ENCODE data around the gene PLSCR2.

Gene PLSCR2

GRCh38 chr3:146476094-146476740 lies 6.9 kb upstream of the PLSCR2 start:
- TF ChIP-seq ZBTB7A (IDR thresholded peaks at IDR 0.05; ENCODE audit: low read depth) (no peak), TAF1 (IDR thresholded peaks at IDR 0.05; ENCODE audit: low read depth) (no peak), YY1 (IDR thresholded peaks at IDR 0.05; ENCODE audit: low read depth) (no peak), TEAD4 (IDR thresholded peaks at IDR 0.05) (no peak), EGR1 (IDR thresholded peaks at IDR 0.05) (no peak), CREB1 (IDR thresholded peaks at IDR 0.05; ENCODE audit: low read depth) (no peak), MAX (IDR thresholded peaks at IDR 0.05) (no peak), REST (IDR thresholded peaks at IDR 0.05; ENCODE audit: low read depth) (no peak), TCF12 (IDR thresholded peaks at IDR 0.05; ENCODE audit: low read depth) (no peak), RAD21 (IDR thresholded peaks at IDR 0.05; ENCODE audit: low read depth) (no peak), CEBPB (IDR thresholded peaks at IDR 0.05) (no peak), NFIC (IDR thresholded peaks at IDR 0.05) (no peak), USF1 (IDR thresholded peaks at IDR 0.05) (no peak), FOXM1 (IDR thresholded peaks at IDR 0.05; ENCODE audit: borderline replicate concordance, low read depth) (no peak)

GRCh38 chr3:146473726-146474125 lies 4.4 kb upstream of the PLSCR2 start:
- TF ChIP-seq EP300 (IDR thresholded peaks at IDR 0.05; ENCODE audit: borderline replicate concordance), result no peak
- no peak for TF ChIP-seq CEBPB (IDR thresholded peaks at IDR 0.05)
- no peak for TF ChIP-seq RAD21 (IDR thresholded peaks at IDR 0.05; ENCODE audit: low read depth)
- no peak for TF ChIP-seq FOXM1 (IDR thresholded peaks at IDR 0.05; ENCODE audit: borderline replicate concordance, low read depth)
- TF ChIP-seq REST (IDR thresholded peaks at IDR 0.05; ENCODE audit: low read depth), result no peak
- no peak for TF ChIP-seq CREB1 (IDR thresholded peaks at IDR 0.05; ENCODE audit: low read depth)
- no peak for TF ChIP-seq YY1 (IDR thresholded peaks at IDR 0.05; ENCODE audit: low read depth)
- TF ChIP-seq MAX (IDR thresholded peaks at IDR 0.05), result no peak
- TF ChIP-seq USF1 (IDR thresholded peaks at IDR 0.05), result no peak
- no peak for TF ChIP-seq TCF12 (IDR thresholded peaks at IDR 0.05; ENCODE audit: low read depth)
- no peak for TF ChIP-seq EGR1 (IDR thresholded peaks at IDR 0.05)
- no peak for TF ChIP-seq ZBTB7A (IDR thresholded peaks at IDR 0.05; ENCODE audit: low read depth)
- TF ChIP-seq TAF1 (IDR thresholded peaks at IDR 0.05; ENCODE audit: low read depth), result no peak

- TF ChIP-seq TAF1 (IDR thresholded peaks at IDR 0.05; ENCODE audit: low read depth) (no peak), EP300 (IDR thresholded peaks at IDR 0.05; ENCODE audit: borderline replicate concordance) (no peak), CREB1 (IDR thresholded peaks at IDR 0.05; ENCODE audit: low read depth) (no peak), MAX (IDR thresholded peaks at IDR 0.05) (no peak), USF1 (IDR thresholded peaks at IDR 0.05) (no peak), ZBTB7A (IDR thresholded peaks at IDR 0.05; ENCODE audit: low read depth) (no peak), TCF12 (IDR thresholded peaks at IDR 0.05; ENCODE audit: low read depth) (no peak), RAD21 (IDR thresholded peaks at IDR 0.05; ENCODE audit: low read depth) (no peak), FOXM1 (IDR thresholded peaks at IDR 0.05; ENCODE audit: borderline replicate concordance, low read depth) (no peak), YY1 (IDR thresholded peaks at IDR 0.05; ENCODE audit: low read depth) (no peak), TEAD4 (IDR thresholded peaks at IDR 0.05) (no peak), NFIC (IDR thresholded peaks at IDR 0.05) (no peak), CEBPB (IDR thresholded peaks at IDR 0.05) (no peak), REST (IDR thresholded peaks at IDR 0.05; ENCODE audit: low read depth) (no peak), EGR1 (IDR thresholded peaks at IDR 0.05) (no peak)
These were observed 3.2 kb upstream of the PLSCR2 start for GRCh38 chr3:146472611-146473010.
